ENCODE results near the gene POM121L2.
A peak's percentile ranks its signal among the peaks of the same experiment; 100 is the strongest.

Gene POM121L2

DNA sequence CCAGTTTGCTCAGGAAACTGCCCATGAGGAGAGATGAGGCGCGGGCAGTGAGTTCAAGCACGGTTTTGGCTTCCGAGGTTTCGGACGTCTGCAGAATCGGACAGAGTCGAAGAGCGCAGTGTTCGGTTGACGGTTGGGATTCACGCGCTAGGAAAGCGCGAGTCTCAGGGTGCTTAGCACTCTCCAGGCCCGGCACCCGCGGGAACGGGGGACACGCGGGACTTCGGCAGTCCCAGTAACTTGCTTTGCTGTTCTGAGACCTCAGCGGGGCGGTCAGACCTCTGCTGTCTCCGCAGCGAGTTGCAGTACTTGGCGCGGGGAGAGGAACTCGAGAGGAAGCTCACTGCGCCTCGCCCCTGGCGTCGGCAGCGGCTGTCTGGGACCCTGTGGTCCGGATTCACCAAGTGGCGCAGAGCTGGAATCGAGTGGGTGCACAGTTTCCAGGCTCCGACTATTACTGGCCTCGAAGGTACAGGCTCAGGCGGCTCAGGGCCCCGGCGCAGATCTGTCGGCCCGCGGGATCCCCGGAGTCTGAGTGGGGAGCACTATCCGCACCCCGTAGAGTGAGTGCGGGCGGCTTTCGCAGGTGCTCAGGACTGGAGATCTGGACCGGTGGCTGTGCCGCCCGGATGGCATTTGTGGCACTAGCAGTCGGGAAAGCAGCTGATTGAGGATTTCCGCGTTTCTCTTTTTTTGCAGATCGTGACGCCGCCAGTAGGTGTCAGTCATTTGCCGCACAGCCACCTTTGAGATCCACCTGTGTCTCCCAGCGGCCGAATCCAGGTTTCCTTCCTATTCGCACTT, at the start of gene POM121L2:
POM121L2 (minus strand) TSS at position 128 of the 804 bp plus-strand sequence; CDS start at position 25, 103 bp downstream.
- DNase-seq = peak; percentile 34 to 58

DNA sequence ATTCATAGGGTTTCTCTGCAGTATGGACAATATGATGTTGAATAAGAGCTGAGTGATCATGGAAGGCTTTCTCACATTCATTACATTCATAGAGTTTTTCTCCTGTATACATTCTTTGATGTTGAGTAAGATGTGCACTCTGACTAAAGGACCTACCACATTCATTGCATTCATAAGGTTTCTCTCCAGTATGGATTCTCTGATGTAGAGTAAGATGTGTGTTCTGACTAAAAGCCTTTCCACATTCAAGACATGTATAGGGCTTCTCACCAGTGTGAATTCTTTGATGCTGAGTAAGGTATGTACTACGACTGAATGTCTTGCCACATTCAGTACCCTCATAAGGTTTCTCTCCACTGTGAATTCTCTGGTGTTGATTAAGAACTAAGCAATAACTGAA, 47.2 kb upstream of the POM121L2 start:
- no peak for DNase-seq

DNA sequence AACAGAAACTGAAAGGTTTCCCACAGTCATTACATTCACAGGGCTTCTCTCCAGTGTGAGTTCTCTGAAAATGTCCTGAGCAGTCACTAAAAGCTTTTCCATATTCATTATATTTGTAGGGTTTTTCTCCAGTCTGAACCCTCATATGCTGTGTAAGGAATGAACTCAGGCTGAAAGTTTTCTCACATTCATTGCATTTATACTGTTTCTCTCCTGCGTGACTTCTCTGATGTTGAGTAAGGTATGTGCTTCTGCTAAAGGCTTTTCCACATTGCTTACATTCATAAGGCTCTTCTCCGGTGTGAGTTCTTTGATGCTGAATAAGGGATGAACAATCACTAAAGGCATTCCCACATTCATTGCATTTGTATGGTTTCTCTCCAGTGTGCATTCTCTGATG, 46.7 kb upstream of the POM121L2 start:
- no peak for DNase-seq

DNA sequence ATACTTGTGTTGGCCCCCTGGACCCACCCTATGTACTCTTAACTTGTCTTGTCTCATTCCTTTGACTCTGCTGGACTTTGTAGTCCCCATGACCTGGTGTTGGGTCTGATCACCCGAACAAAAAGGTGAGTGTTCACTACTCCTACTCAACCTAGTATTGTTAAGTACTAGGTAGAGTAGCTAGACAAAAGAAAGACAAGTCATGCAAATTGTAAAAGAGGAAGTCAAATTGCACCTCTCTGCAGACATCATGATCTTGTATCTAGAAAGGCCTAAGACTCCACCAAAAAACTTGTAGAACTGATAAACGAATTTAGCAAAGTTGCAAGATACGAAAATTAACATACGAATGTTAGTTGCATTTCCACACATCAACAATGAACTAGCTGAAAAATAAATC, 40.8 kb upstream of the POM121L2 start:
- DNase-seq = no peak

DNA sequence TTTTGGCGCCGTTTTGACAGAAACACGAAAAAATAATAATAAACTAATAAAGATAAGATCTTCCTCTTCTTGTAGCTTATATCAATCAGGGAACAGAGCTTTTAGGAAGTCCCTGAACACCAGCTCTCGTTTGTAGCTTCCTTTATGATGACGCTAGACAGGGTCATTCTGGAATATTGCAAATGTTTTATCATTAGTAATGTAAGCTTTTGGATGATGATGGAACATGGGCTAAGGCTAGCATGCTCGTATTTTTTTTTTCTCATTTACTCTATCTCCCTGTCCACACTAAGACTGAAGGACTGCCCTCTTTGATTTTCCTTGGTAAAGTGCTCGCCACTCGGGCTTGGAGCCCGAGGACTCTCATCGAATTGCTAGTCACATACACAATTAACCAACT, 22.1 kb upstream of the POM121L2 start:
- no peak for DNase-seq

DNA sequence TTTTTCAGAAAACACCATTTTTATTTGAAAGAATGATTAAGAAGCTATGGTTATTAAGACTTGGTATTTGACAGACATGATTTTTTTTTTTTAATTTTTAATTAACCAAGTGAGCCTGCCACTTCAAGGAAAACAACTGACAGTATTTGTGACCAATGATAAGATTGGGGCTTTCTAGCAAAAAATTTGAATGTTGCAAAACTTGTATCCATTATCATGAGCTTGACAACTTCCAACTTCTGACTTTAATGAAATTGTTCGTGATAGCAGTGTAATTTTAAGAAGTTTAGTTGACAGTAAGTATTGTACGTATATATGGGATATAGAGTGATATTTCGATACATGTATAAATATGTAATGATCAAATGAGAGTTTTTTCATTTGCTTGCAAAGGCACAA, 21.6 kb upstream of the POM121L2 start:
- no peak for DNase-seq

DNA sequence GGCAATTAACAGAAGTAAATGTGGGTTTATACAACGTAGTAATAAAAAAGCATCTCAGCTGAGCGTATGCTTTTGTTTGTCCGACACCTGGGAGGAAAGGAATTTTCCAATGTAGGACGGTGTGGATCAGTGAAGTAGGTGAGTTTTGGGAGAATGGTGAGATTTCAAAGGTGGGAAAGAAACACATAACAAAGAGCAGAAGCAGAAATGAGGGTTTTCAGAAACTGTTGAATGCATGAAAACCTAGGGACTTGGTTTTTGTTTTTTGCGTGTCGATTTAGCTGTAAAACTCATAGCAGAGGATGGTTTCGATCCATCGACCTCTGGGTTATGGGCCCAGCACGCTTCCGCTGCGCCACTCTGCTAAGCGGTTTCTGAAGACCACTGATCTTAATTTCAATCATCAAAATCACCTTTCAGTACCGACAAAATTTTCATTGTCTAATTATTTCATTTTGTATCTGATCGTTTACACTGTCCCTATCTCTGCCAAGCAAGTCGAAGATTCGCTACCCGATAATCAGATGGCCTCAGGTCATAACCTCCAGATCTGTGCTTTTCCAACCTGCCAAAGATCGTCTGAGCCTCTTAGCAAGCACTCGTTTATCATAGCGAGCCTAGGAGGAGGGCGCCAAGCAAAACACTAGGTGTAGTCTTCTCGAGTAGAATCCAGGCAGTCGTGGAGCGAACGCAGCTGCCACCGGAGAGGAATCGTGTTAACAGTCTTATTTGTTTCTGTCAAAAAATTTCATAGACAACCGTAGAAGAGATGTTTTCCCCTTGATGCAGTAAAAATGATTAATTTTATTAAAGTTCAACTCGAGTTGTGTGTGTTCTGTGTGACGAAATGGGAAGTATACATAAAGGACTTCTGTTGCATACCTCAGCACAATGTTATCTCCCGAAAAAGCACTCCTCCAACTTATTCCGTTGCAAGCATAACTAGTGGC, 20.9 kb upstream of the POM121L2 start:
- peak; percentile 60 for DNase-seq

DNA sequence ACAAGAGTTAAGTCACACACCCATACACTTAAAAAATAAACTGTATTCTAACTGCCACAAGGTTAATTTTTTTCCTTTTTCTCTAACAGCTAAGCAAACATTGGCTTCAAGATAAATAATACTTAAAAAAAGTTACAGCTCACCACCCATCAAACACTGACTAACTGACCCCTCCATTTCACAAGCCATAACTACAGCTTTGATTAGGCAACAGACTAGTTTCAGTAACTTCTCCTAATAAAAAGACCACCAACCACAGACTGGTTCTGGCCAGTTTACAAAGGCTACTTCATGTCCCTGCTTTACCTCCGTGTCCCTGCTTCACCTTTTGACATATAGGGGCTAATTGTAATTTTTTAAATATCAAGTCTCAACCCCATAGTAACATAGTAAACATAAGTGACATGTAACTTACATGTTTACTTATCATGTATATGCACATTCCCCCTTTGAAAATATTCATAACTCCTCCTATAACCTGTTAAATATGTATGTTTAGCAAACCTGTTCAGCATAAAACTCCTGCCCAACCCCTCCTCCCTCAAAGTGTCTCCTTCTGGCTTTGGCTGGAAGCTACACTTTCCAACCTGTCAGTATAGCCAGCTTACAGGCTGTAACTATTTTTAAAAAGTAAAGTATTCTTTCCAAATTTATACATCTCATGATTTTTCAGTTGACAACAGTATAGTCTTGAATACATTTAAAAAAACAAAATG, 15.1 kb upstream of the POM121L2 start:
- DNase-seq = no peak

DNA sequence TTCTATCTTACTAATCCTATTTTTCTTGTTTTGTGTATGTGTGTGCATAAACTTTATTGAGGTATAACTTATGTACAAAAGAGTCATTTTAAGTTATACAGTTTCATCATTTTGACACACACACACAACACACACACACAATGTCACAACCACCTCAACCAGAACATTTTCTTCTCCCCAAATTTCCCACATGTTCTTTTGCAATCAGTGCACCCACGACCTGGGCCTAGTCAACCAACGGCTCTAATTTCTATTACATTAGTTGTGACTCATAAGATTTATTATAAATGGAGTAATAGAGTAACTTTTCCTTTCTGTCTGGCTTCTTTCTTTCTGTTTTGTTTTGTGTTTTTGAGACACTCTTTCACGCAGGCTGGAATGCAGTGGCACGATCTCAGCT, 9.8 kb upstream of the POM121L2 start:
- no peak for DNase-seq

DNA sequence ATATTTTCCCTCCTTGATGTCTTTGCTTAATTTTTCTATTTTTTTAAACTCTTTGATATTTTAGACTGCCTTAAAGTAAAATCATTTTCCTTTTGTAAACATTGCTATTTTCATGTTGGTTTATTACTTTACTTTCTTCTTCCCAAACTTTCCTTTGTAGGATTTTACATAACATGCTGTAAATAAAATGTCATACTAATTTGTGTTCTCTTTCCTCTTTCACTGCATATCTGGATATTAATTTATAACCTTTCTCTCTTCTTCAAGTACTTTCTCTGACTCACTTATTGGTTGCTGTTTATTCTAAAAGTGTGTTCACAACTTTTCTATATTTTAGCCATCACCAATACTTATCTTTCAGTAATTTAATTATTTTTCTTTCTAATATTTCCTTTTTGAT, 9.3 kb upstream of the POM121L2 start:
- DNase-seq = no peak

DNA sequence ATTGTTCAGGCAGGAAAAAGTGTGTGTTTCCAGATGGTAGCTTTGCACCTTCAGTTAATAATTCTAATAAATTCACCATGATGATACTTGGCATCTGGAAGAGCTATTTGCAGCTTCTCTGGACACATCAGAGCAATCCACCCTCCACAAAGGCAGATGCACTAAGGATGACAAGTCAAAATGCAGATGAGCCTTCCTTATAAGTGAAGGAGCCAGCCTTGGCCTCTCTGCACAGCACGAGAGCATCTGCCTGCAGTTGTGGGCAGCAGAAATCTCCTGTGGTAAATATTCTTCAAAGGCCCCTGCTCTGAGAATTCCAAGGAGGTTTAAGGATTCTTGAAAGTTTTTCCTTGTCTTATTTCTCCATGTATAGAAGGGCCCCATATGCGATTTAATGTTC, 6.9 kb upstream of the POM121L2 start:
- no peak for DNase-seq

DNA sequence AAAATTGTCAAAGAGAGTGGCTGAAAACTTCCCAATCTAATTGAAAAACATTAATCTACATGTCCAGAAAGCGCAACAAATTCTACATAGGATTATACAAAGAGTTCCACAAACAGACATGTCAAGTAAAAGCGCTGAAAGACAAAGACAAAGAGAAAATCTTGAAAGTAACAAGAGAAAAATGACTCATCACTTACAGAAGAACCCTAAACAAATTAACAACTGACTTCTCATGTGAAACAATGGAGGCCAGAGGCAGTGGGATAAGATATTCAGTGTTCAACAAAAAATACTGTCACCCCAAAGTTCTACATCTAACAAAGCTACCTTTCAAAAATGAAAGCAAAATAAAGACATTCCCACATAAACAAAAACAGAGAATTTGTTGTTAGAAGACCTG, 2.0 kb upstream of the POM121L2 start:
- no peak for DNase-seq

DNA sequence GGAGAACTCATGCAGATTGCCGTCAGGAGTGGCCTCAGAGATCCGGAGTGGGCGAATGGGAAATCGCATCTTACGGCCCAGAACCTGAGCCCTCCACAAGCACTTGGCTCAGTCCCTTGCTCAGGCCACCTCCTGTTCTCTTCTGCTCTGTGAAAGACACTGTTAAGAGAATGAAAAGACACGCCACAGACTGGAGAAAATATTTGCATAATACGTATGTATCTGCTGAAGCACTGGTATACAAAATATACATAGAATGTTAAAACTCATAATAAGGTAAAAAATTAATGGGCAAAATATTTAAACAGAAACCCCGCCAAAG, 838 bp upstream of the POM121L2 start:
- DNase-seq = no peak

DNA sequence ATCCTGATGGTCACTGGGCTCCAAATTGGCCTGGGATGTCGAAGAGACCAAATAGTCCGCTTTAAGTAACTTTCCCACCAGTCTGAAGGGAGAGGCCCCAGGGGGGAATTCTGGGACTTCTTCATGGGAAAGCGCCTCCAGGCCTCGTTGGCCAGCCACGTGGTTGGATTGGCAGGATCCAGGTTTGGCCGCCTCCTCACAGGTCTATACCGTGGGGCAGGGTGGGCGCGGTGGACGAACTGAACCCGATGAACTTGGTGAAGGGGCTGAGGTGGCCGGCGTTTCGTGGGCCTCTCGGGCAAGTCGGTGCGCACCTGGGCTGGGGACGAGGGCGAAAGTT, 297 bp downstream of the POM121L2 start:
- DNase-seq = no peak

DNA sequence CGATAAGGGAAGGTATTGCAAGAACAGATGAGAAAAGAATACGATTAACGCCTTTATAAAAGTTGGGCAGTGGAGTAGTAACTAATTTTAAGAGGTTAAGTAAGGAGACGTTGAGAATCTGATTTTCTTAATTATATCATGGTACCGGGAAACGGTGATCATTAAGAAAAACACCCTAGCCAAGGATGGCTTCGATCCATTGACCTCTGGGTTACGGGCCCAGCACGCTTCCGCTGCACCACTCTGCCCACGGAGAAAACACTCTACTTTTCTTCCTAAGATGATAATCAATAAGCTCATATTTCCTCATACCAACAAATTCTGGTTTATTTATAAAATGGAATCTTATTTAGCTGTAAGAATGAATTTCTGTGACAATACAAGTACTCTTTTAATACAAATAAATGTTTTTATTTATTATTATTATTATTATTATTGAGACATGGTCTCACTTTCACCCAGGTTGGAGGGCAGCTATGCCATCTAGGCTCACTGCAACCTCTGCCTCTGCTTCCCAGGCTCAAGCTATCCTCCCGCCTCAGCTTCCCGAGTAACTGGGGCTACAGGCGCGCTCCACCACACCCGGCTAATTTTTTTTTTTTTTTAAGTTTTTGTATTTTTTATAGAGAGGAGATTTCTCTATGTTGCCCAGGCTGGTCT, 8.3 kb downstream of the POM121L2 start:
- no peak for DNase-seq

DNA sequence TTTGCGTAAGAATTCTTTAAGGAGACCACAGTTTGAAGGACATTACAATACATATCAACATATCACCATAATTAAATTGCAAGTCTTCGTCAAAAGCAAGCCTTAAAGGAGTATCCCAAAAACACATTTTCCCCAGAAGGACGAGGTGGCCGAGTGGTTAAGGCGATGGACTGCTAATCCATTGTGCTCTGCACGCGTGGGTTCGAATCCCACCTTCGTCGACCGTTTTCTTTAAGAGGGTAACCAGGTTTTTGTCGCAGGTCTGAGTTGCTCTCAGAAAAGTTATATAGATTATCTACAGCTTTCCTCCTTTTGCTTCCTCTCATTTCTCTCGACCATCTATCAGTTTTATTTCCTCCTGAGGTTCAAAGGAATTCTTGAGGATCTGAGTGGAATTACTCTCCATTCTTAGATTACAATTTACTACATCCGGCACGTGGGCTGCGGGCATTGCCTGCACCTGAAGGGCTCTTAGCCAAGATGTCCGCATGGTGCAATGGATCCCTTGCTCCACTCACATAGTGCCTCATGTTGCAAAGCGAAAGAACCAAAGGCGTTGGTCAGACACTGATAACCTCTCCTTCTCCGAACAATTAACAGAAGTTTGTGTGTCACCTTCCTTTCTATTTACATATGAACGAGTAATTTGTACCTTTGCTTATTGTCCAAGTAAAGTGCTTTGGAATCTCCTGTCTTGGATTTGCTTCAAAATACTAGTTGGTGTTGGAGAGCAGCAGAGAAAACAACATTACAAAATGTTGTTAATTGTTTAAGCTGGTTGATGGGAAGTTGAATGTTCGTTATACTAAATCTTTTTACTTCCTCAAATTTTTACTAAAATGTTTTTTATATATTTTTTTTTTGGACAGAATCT, 14.0 kb downstream of the POM121L2 start:
- peak in 1 of 2 experiments; percentile 41 for DNase-seq

DNA sequence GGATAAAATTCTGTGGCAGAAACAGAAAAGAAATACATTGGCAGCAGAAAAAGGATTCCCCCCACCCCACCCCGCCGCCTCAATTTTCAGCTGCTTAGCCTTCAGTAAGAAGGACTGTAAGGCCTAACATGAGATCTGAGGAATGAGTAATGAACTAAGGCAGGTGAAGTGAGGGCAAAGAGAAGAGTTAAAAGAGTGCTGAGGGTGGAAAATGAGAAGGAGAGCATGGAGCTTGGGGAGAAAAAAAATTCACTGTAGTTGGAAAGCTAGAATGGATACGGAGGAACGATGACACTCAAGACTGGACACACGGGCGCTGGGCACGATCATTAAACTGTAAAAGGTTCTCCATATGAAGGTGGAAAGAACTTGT, 14.6 kb downstream of the POM121L2 start:
- DNase-seq = no peak

DNA sequence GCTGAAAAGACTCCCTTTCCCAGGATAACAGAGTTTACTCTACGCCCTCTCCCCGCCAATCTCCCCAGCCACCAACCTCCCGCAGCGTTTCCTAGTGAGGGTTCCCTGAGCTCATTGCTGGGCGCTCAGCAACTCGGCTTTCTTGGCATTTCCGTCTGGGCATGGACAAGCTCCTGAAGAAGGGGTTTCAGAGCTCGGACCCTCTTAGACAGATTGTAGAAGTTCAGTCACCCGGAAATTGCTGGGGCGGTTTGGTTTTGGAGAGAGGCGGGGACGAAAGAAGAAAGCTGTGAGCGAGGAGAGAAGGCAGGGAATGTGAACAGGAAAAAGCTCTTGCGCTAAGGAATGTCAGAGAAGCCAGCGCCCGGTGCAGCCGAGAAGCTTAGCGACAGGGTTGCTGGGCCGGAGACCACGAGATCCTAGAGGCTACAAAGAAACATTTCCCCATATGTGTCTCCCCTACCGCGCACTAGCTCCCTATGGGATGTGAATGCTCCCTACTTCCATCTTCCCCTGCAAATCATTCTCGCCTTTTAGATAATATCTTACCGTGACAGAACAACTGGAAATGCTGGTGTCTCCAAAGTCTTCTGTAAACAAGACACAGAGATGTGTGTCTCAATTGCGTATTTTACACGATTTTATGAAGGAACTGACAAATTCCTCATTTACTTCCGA, 15.8 kb downstream of the POM121L2 start:
- DNase-seq = peak in 1 of 2 experiments; percentile 43

DNA sequence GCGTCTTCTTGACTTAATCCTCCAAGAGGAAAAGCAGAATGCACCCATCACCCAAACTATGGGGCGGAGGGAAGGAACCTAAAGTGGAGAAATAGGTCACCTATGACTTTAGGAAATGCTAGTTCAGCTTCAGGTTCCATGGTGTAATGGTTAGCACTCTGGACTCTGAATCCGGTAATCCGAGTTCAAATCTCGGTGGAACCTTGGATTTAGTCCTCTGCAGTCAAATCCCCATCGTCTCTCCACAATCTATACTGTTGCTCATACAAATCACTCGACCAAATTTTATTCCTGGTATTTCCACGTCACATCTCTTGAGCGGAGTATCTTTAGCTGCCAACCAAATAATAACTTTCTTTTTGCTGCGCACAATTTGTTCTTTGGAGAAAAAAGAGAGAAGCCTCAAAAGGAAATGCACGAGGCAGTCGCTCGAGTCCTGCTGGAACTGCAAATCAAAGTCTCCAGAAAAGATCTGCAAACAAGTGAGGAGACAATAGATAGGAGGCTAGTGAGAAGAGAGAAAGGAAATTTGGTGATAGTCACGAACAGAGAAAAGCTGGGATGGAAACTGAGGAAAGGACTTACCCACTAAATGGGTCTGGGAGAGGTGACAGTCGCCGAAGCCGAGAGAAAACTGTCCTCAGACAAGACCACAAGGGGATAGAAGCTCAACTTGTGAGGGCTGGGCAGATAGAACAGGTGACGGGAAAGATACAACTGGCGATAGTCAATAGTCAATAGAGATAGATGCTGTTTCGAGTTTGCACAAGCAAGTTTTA, 16.6 kb downstream of the POM121L2 start:
- peak; percentile 52 to 64 for DNase-seq

DNA sequence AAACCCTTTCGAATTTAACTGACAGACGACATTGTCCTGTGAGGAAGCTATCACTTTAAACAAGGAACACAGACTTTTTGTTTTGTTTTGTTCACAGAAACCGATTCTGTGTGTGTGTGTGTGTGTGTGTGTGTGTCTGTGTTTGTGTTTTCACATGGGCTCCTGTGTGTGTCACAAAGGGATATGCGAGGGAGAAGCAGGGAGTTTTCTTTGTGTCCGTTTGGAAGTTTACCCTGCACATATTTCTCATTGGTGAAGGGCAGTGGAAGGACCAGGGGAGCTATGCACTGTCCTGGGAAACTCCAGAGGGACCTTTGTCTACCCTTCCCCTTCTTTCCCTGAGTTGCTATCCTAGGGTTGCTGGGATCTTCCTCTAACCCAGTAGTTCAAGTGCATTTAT, 17.7 kb downstream of the POM121L2 start:
- DNase-seq = no peak

Measured in SHP77 (cell line).